ELR (cell line): ENCODE data around the gene GRK7.
A peak's percentile ranks its signal among the peaks of the same experiment; 100 is the strongest.
"Not testable (repeated sequence)": the region's sequence is repeated elsewhere in the genome, so short reads cannot be mapped to it uniquely, and the experiment has no call there.

Source experiments
- DNase-seq: peaks from one replicate; pipeline ENCODE4 v3.0.0-alpha.2; 2015; ENCODE audit warnings: low read depth

GRK7 gene

GRCh38 chr3:141762552-141762951 lies 656 bp upstream of the GRK7 start:
- not testable (repeated sequence) for DNase-seq

- DNase-seq: no peak
Observed at GRCh38 chr3:141764045-141764444, 837 bp downstream of the GRK7 start.

- no peak for DNase-seq
Observed at GRCh38 chr3:141764465-141764864, 1.3 kb downstream of the GRK7 start.

GRCh38 chr3:141764986-141765385 lies 1.8 kb downstream of the GRK7 start:
- DNase-seq: no peak

- DNase-seq: no peak
Observed at GRCh38 chr3:141767066-141767465, 3.9 kb downstream of the GRK7 start.

GRCh38 chr3:141769221-141769894 lies 6.2 kb downstream of the GRK7 start:
- DNase-seq: peak; percentile 2

GRCh38 chr3:141773676-141774075 lies 10.5 kb downstream of the GRK7 start:
- no peak for DNase-seq

- no peak for DNase-seq
Observed at GRCh38 chr3:141776376-141776775, 13.2 kb downstream of the GRK7 start.

- no peak for DNase-seq
Observed at GRCh38 chr3:141776885-141777284, 13.7 kb downstream of the GRK7 start.

- DNase-seq: no peak
Observed at GRCh38 chr3:141777957-141778813, 15.0 kb downstream of the GRK7 start.

GRCh38 chr3:141779667-141780066 lies 16.5 kb downstream of the GRK7 start:
- no peak for DNase-seq

- DNase-seq: no peak
Observed at GRCh38 chr3:141782386-141782932, 19.3 kb downstream of the GRK7 start.

GRCh38 chr3:141783632-141784031 lies 20.4 kb downstream of the GRK7 start:
- no peak for DNase-seq

GRCh38 chr3:141784096-141784495 lies 20.9 kb downstream of the GRK7 start:
- no peak for DNase-seq

GRCh38 chr3:141784531-141784930 lies 21.3 kb downstream of the GRK7 start:
- no peak for DNase-seq

- DNase-seq: no peak
Observed at GRCh38 chr3:141788149-141788548, 24.9 kb downstream of the GRK7 start.

GRCh38 chr3:141788750-141789149 lies 25.5 kb downstream of the GRK7 start:
- DNase-seq: not testable (repeated sequence)

GRCh38 chr3:141789281-141789680 lies 26.1 kb downstream of the GRK7 start:
- DNase-seq: peak; percentile 22

- no peak for DNase-seq
Observed at GRCh38 chr3:141790171-141790570, 27.0 kb downstream of the GRK7 start.

GRCh38 chr3:141792495-141792894 lies 29.3 kb downstream of the GRK7 start:
- no peak for DNase-seq

GRCh38 chr3:141793476-141794260 lies 30.5 kb downstream of the GRK7 start:
- no peak for DNase-seq

- DNase-seq: no peak
Observed at GRCh38 chr3:141795276-141795675, 32.1 kb downstream of the GRK7 start.
